Measurements from ENCODE around the gene ZNF92. TPM values are rescaled to one million over a fixed set of nuclear protein-coding genes. Genes with fewer than 3 reads are reported as not detected.

Gene ZNF92
- total and polyA plus RNA-seq, 2 donors (not counting 1 experiment from before 2014, with no cell fraction given) = 8.2 to 65.4 TPM

DNA sequence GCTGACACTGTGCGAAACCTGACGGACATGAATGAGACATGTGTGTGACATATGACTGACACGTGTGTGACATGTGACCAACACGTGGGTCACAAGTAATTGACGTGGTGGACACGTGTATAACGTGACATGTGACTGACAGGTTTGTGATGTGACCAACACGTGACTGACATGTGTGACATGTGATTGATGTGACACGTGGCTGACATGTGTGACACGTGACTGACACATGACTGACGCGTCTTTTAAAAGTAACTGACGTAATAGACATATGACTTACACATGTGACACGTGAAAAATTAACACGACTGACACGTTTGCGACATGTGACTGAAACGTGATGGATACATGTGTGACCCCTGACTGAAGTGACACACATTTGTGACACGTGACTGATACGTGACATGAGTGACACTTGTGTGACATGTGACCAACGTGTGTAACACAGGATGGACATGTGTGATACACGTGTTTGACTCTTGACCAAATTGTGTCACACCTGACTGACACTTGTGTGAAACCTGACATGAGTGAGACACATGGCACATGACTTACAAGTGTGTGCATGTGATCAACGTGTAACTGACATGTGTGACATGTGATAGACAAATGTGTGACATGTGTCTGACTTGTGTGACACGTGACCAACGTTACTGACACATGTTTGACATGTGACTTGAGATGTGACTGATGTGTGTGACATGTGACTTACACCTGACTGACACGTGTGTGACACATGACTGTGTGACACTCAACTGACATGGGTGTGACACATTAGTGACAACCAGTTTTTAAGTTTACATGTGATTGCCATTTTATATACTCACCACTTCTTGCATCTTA lies 56.9 kb downstream of the ZNF92 start:
- H3K9me3 ChIP-seq (ENCODE audit: control extremely low read depth in 1 of 3, control insufficient read depth in 2 of 3, insufficient read depth in 1 of 3, low read length in 2 of 3) = peaks cover 0 to 3% (median 0%) of the 10 kb centered on the region in 3 donors
- no peak overlapping the region for H2AFZ ChIP-seq (ENCODE audit: insufficient read depth, low read depth, low read length, poor library complexity, severe bottlenecking)
- WGBS (ENCODE audit: insufficient coverage) = 80% methylated on average over 25 of the region's 26 CpGs
- intact Hi-C loops (cut with micrococcal nuclease) = no loop called here
- POLR2A ChIA-PET = no interaction called here
- H3K4me3 ChIP-seq (ENCODE audit: control extremely low read depth in 1 of 5, extremely low read depth in 1 of 5, insufficient read depth in 1 of 5, low read depth in 2 of 5, low read length in 4 of 5) = no peak overlapping the region
- ATAC-seq (ENCODE audit: low read depth) = no peak
- Mint-ChIP-seq H3K4me3 (no peak overlapping the region), H3K27ac (no peak overlapping the region), H3K27me3 (peaks cover 2% of the 10 kb centered on the region), H3K4me1 (peaks cover 2% of the 10 kb centered on the region), H3K9me3 (ENCODE audit: insufficient read depth) (peaks cover 7% of the 10 kb centered on the region)
- H4K20me1 ChIP-seq (ENCODE audit: control insufficient read depth, insufficient read depth, low read length, poor library complexity, severe bottlenecking) = no peaks in the 10 kb centered on the region
- no peaks in the 10 kb centered on the region for H3K4me1 ChIP-seq (ENCODE audit: control insufficient read depth in 2 of 2, insufficient read depth in 2 of 2, low read length in 2 of 2)
- no peak for DNase-seq
- H3K27me3 ChIP-seq (replicated peaks in 1 of 4; ENCODE audit: control extremely low read depth in 1 of 4, control insufficient read depth in 3 of 4, insufficient read depth in 4 of 4, low read length in 3 of 4) = peaks cover 0 to 3% (median 0%) of the 10 kb centered on the region in 4 experiments
- H3K9ac ChIP-seq (ENCODE audit: low read length) = no peak overlapping the region
- no peaks in the 10 kb centered on the region for H3K79me2 ChIP-seq (ENCODE audit: control insufficient read depth, insufficient read depth, low read length)
- no peak overlapping the region for H3K27ac ChIP-seq (ENCODE audit: low read length in 2 of 2)
- H3K36me3 ChIP-seq (replicated peaks in 1 of 2; ENCODE audit: control extremely low read depth in 1 of 2, control insufficient read depth in 1 of 2, extremely low read depth in 1 of 2, insufficient read depth in 2 of 2, low read length in 1 of 2) = no peaks in the 10 kb centered on the region
- H3K4me2 ChIP-seq (replicated peaks; ENCODE audit: low read depth, low read length, poor library complexity, severe bottlenecking) = no peak overlapping the region
- TF ChIP-seq EZH2 (IDR thresholded peaks at IDR 0.05; ENCODE audit: borderline replicate concordance, insufficient read depth, low read depth, low read length, poor library complexity, severe bottlenecking) (no peak), CTCF (IDR thresholded peaks at IDR 0.05) (no peak)
- CTCF ChIA-PET = interaction anchor here (1.1 kb wide), 1 partner anchor 122 kb away, joined by 3 read pairs; no protein-coding TSS in a partner anchor

- H3K4me3 Mint-ChIP-seq = no peak overlapping the region
- H3K9me3 ChIP-seq (ENCODE audit: control extremely low read depth in 1 of 3, control insufficient read depth in 2 of 3, insufficient read depth in 1 of 3, low read length in 2 of 3) = no peaks in the 10 kb centered on the region
- POLR2A ChIA-PET = no interaction called here
- no peaks in the 10 kb centered on the region for H4K20me1 ChIP-seq (ENCODE audit: control insufficient read depth, insufficient read depth, low read length, poor library complexity, severe bottlenecking)
- no peaks in the 10 kb centered on the region for H3K36me3 ChIP-seq (replicated peaks in 1 of 2; ENCODE audit: control extremely low read depth in 1 of 2, control insufficient read depth in 1 of 2, extremely low read depth in 1 of 2, insufficient read depth in 2 of 2, low read length in 1 of 2)
- CTCF ChIA-PET = no interaction called here
- peaks cover 4% of the 10 kb centered on the region for H3K27me3 Mint-ChIP-seq
- peaks cover 2% of the 10 kb centered on the region for H3K4me1 Mint-ChIP-seq
- no peaks in the 10 kb centered on the region for H3K27me3 ChIP-seq (replicated peaks in 1 of 4; ENCODE audit: control extremely low read depth in 1 of 4, control insufficient read depth in 3 of 4, insufficient read depth in 4 of 4, low read length in 3 of 4)
- ATAC-seq (ENCODE audit: low read depth) (no peak), DNase-seq (no peak)
- H3K9me3 Mint-ChIP-seq (ENCODE audit: insufficient read depth) = peaks cover under 1% of the 10 kb centered on the region
- no peaks in the 10 kb centered on the region for H3K79me2 ChIP-seq (ENCODE audit: control insufficient read depth, insufficient read depth, low read length)
- 67% methylated on average over 3 of the region's 3 CpGs for WGBS (ENCODE audit: insufficient coverage)
- TF ChIP-seq CTCF (IDR thresholded peaks at IDR 0.05) (no peak), EZH2 (IDR thresholded peaks at IDR 0.05; ENCODE audit: borderline replicate concordance, insufficient read depth, low read depth, low read length, poor library complexity, severe bottlenecking) (no peak)
- H3K4me1 ChIP-seq (ENCODE audit: control insufficient read depth in 2 of 2, insufficient read depth in 2 of 2, low read length in 2 of 2) = no peaks in the 10 kb centered on the region
- H3K4me3 ChIP-seq (ENCODE audit: control extremely low read depth in 1 of 5, extremely low read depth in 1 of 5, insufficient read depth in 1 of 5, low read depth in 2 of 5, low read length in 4 of 5) = no peak overlapping the region
- no peak overlapping the region for H3K9ac ChIP-seq (ENCODE audit: low read length)
- H2AFZ ChIP-seq (ENCODE audit: insufficient read depth, low read depth, low read length, poor library complexity, severe bottlenecking) = no peak overlapping the region
- no peak overlapping the region for H3K4me2 ChIP-seq (replicated peaks; ENCODE audit: low read depth, low read length, poor library complexity, severe bottlenecking)
- intact Hi-C loops (cut with micrococcal nuclease) = no loop called here
- H3K27ac ChIP-seq (ENCODE audit: low read length in 2 of 2) = no peak overlapping the region
- peak overlapping the region; percentile 22 for H3K27ac Mint-ChIP-seq
These were observed 60.7 kb downstream of the ZNF92 start for GRCh38 chr7:65434307-65434706.

Data from B cell (primary cell).